ENCODE measurements around the gene GRAMD1B.
"Not testable (repeated sequence)": the region's sequence is repeated elsewhere in the genome, so short reads cannot be mapped to it uniquely, and the experiment has no call there.

GRAMD1B gene

DNA sequence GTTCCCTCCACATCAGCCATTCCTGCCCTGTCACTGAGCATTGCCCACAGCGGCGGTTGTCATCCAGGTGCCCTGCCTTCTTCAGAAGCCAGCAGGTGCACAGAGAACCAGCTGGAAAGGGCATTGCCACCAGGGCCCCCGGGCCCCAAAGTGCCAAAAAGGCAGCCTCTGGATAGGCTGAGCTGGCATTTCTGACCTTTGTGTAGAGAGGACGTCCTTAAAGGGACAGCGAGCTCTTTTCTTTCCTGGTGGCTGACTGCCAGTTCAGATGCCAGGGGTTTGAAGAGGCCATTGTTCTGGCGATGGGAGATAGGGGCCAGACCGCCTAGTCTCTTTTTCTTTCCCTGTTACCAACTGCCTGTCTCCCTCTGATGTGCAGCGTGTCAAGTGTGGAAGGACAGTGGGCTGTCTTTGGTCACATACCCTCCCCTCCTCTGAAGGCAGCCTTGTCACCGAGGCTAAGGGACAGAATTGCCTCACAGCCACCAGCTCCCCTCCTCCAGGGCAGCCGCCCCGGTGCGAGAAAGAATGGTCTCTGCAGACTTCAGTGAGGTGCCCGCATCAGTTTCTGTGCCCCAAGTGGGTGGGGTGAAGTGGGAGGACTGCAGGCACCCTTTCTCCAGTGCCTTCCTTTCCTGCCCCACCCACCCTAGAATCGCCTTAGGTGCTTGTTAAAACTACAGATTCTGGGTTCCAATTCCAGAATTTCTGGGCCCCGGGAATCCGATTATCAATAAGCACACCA, 114.7 kb downstream of the GRAMD1B start:
- DNase-seq = no peak

DNA sequence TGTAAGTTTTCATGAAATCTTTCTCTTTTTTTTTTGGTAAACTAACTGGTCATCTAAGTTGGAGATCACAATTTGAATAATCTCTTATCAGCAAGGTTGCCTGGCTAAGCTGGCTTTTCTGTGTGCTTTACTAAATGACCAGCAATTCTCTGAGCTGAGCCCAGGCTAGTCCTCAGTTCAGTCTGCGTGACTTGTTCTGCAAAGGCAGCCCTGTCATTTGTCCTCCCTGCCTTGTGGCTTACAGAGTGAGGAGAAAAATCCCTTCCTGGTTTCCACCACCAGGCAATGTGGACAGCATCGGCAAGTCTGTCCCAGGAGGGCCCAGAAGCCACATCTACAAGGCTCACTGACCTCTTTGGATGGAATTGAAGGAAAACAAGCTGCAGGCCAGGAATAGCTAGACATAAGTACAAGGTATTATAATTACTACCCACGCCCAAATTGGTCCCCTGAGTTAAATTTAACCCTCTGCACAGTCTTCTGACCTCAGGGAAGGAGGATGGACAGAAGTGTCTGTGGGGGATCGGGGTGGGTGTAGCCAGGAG, 115.7 kb downstream of the GRAMD1B start:
- no peak for DNase-seq

DNA sequence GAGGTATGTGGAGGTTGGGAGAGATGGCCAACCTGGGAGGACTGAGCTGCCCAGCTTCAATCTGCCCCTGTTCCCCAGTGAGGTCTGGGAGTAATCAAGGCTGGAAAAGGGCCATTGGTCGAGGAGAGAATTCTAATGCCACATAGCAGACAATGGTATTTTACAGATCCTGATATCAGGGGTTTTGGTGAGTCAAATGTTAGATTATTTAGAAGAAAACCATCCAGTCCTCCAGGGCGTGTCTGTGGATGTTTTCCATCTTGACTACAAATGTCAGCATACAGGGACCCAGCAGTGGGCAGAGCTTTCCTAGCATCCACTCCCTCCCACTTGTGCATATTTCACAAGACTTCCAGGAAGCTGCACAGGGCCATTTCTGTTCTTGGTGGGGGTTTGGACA, 116.4 kb downstream of the GRAMD1B start:
- no peak for DNase-seq

DNA sequence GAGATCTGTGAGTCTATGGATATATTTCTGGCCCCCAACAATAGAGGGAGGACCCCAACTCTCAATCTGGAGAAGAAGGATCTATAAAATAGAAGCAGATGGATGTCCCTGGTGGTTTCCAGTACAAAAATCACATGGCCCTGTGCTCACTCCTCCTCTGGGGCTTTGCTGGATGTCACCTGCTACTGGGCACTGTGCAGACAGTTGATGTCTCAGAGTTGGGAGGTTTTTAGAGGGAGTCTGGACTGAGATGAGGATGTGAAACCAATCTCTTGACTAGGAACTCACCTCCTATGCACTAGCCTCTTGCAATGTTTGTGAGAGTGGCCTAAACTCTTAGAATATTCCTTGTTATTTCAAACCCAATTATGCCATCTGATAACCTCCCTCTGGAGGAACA, 117.1 kb downstream of the GRAMD1B start:
- no peak for DNase-seq

DNA sequence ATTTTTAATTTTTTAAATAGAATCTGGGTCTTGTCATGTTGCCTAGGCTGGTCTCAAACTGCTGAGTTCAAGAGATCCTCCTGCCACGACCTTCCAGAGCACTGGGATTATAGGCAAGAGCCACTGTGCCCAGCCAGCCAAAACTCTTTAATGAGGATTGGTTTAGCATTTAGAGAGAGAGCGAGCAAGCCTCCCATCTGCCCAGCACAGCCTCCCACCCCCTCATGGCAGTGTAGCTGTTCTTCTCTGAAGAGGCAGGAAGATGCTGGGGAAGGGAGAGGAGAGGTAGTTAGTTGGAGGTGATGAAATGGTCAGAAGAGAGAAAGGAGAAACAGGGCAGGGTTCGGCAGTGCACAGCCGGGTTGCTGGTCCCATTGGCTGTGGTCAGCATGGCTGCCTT, 118.7 kb downstream of the GRAMD1B start:
- no peak for DNase-seq

DNA sequence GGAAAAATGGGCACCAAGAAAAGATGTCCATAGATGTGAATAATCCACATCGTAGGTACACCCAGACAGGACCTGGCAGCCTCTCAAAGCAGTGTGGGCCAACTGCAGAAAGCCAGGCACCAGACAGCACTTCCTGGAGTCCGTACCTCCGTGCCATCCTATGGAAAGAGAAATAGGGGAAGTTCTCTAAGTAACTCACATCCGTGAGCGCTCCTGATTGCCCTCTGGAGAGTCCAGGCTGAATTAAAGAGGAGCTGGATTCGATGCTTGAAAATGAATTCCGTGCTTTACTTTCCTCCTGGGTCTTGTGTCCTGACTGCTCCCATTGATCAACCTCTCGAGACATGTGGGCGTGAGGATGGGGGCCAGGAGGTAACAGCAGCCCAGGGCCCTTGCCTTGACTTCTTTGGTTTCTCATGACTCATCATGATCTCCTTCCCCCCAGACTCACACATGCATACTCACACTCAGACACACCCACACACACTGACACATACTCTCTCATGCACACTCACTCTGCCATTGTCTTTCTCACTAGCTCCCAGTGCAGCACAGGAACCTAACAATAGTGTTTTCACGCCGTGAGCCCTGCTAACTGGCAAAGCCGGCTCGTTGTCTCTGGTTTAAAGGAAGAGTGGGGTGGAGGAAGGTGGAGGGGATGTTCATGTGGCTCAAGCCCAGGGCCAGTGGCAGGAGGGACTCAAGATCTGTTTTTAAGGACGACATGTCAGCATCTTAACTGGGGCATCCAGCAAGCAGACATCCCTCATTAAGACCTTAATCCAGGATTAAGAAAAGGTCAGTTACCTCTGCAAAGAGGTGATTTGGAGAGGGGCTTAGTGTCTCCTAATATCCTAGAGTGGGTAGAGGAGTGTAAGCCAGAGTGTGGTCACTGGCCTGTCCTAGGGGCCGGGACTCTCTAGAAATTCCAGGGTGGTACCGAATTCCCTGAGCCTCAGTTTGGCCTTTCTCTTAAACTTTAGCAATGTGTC, 120.2 kb downstream of the GRAMD1B start:
- no peak for DNase-seq

DNA sequence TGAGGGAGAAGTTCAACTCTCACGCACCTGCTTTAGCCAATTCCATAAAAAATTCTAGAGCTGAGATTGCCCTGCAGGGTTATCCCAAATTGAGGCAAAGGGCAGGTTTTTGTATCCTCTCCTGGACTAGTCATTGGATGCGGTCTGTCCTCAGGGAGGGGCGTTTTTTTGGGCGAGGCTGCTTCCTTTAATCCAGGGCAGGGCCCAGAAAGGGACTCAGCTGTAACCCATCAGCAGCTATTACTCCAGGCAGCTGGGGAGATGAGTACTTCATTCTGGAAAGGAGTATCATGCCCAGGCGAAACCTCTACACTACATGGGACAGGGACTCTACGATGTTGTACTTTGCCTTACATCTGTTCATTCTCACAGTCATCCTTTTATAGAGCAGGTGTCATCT, 121.0 kb downstream of the GRAMD1B start:
- no peak for DNase-seq

DNA sequence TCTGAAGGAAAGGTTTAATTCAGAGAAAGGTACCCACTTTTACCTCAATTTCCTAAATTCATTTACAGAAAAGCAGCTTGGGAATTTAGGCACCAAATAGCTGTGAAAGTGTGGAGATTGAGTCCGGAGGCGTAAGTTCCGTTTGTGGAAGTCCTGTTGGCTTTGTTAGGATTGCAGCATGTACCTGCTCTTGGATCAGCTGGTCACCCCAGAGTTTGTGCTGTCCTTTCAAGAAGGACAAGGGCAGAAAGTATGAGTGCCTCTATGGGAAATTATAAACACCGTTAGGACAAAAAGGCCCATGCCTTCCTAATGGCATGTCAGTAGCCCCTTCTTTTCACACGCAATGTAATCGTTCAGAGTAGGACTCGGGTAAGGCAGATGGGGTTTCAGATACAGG, 126.6 kb downstream of the GRAMD1B start:
- DNase-seq = no peak

DNA sequence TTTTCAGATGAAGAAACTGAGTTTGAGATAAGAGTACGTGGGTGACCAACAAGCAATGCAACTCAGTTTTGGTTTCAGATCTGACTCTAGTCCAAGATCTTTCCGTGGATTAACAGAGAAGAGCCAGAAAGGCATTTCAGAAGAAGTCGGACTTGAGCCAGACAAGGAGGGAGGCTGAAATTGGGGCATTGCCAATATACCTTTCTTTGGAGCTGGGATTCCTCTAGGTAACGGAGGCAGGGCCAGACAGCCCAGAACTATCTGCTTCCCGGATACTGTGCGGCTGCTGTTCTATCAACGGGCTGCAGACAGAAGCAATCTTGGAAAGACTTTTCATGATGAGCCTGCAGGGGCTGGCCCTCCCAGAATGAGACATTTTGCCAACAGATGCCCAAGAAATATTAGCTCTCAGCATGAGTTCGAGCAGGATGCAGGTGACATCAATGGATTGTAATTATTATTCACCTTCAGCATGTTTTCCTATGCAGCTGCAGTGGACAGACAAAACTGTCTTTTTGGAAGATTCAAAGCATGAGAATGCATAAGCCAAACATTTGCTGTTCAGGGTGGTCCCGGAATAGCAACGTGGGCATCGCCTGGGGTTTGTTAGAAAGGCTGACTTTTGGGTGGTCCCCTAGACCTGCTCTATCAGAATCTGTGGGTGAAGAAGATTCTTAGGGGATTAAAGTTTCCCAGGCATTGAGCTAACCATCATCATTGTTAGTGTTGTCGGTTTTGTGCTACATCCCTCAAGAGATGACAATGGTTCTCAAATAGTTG, 128.7 kb downstream of the GRAMD1B start:
- DNase-seq = no peak

DNA sequence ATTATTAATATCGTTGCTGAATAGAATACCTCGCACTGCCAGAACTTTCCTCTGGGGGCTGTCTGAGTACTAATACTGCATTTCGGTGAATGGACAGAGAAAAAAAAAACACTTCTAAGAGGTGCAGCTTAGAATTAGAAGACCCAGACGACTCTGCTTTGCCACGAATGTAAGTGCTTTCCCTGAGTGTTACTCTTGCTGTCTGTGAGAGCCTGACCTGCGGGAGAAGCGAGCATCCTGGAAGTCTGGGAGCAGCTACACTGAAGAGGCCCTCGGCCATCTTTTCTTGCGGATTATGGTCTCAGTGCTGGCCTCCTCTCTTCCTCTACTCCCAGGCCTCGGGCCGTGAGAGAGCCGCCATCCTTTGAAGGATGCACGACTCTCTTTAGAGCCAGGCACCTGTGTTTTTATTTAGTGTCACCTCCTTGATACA, 129.5 kb downstream of the GRAMD1B start:
- DNase-seq = no peak

DNA sequence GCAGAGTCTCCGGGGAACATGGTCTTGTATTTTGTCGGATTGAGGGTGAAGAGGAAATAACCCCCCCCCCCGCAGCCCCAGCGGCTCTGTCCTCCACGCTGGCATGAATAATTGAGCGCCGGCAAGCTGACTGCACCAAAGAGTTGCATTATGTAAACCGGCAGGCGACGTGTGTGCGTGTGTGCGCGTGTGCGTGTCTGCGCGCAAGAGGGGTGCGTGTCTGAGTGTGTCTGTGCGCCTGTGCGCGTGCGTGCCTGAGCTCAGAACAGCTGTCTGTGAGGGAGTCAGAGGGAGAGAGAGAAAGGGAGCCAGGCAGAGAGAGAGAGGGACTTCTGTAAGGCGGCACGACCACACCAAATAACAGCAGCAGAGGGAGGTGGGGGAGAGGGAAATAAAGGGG, 129.9 kb downstream of the GRAMD1B start:
- no peak for DNase-seq

DNA sequence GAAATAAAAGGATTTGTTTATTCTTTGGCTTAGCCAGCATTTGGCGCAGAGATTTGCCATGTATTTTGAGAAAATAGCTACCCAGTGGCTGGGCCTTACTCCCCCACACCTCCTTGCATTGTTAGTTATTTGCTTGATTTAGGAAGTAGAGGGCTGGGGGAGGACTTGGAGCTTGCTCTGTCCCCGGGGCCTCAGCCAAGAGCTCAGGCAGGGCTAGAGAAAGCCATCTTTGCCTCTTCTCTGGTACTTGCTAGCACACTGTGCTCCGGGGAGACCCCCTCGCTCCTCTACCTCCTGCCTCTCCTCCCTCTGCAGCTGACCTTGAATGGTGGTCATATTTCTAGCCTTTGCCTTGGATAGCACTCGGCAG, 131.3 kb downstream of the GRAMD1B start:
- no peak for DNase-seq

DNA sequence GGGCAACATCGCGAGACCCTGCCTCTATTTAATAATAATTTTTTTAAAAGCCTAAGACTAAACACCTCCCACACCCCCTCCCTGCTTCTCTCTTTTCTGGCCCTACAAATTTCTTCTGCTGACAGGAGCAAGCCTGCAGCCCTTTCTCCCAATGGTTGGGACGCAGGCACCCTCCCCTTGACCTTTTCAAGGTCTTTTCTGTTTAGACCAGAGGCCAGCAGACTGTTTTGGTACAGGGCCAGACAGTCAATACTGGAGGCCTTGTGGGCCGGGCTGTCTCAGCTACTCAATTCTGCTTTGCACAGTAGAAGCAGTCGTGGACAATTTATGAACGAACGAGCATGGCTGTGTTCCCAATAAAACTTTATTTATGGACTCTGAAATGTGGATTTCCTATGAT, 132.1 kb downstream of the GRAMD1B start:
- no peak for DNase-seq

DNA sequence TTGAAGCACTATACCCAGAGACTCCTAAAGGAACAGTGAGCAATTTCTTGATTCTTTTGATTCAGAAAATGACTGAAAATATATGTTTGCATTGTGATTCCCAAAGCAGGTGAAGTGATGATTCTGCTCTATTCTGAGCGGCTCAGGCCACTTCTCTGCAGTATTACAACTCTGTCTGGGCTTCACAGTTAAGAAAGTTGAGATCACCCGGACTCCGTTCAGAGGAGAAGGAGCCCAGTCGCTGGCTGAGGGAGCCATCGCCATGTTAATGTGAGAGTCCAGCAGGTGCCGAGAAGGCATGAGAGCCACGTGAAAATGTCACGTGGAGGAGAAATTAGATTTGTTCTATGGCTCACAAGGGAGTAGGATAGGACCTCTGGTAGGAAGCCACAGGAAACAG, 132.8 kb downstream of the GRAMD1B start:
- no peak for DNase-seq

DNA sequence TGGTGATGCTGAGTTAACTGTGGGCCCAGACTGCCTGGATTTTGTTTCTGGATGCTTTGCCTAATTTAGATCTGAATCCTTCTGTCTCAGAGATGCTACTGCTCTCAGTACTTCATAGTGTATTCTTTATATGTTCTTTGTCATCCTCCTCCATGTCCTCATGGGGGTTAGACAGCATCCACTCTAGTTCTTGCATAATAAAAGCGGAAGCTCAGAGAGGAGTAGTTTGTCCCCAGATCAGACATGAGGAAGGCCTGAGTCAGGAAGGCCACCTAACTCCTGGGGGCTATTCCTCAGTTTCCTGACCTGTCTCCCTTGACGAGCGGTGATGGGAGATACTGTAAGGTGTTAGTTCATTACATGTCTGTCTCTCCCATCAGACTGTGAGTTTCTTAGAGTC, 134.2 kb downstream of the GRAMD1B start:
- no peak for DNase-seq

DNA sequence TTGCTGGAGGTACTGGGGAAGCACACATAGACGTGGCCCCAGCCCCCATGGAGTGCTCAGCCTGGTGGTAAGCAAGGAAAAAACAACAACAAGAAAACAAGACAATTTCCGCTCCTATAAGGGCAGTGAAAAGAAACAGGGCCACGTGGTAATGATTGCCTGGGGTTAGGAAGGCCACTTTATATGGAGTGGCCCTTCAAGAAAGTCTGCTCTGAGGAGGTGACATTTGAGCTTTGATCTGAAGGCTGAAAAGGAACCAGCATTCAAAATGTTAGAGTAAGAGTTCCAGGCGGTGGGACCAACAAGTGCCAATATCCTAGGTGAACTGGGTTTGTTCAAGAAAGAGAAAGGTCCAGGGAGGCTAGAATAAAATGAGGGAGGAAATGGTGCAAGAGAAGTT, 136.8 kb downstream of the GRAMD1B start:
- DNase-seq = no peak

DNA sequence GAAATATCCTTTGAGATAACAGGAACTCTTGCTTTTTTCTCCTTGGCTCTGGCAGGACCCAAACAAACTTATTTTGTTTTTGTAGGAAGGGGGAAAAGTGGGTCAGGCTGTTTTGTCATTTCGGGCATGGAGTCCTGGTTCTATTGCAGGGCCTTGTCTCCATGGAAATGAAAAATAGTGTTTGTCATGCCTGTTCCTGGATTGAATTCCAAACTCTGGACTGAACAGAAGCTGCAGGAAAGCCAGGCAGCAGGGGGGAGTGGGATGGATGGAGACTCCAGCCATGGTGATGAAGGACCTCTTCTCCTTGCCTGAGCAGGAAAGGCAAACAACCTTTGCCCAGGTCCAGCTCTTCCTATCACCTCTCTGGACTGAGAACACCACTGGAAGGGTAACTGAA, 137.4 kb downstream of the GRAMD1B start:
- DNase-seq = no peak

DNA sequence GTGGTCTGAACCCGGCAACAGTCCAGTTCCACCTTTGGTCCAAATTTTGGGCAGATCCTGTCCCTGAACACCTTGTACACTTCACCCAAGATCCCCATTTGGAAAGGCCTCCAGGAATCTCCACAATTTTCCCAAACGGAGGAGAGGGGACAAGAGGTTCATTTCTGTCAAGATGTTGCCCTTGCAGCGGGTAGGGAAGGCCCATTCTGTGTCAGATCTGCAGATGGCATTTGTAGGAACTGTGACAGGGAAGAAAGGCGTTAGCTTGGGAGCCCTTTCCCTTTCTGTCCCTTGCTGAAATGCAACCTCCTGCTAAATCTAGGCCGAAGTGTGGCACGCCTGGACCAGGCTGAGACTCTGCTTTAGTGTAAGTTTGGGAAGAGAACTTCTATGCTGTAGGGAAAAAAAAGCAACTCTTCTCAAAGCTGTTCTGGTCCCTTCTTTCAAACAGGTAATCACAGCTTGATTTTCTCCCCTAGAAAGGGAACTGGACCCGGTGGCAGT, 138.3 kb downstream of the GRAMD1B start:
- DNase-seq = no peak

DNA sequence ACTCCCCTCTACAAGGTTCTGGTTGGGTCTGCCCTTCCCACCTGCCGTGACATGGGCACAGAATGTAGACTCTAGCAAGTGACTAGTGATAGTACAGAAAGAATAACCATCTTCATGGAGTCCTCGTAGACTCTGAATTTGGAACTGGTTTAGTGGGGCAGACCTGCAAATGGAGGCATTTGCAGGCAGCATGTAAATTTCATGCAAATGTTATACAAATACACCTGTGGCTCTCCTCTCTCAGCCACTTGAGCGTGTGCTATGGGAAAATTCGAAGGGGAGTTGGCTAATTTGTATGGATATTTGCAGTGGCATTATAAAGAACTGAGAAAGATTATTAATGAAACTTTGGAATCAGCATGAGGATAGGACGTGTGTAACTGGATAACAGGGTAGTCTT, 139.3 kb downstream of the GRAMD1B start:
- DNase-seq = no peak

DNA sequence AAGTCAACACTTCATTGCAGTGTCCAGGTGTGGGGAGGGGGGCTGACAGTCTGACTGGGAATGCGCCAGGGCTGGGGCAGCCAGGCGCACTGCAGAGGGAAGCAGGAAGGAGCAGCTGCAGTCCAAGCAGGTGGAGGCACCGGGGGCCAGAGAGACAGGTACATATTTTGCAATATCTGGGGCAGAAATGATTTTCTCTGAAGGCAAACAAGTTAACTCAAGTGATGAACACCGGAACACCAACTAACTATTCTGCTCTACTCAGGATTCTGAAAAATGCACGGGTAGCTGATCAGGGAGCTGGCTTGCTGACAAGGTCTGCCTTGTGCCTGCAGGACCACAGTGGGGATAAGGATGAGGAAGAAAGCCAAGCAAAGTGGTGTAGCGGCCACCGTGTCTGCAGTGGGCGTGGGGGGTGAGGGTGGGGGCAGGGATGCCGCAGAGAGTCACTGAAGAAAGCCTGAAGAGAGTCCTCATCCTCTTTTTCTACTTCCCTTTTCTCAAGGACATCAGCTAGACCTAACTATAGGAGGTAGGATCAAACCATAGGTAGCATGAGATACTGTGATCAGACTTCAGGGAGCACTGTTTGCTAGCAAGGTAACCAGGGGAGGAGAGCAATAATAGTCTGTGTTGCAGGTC, 141.0 kb downstream of the GRAMD1B start:
- DNase-seq = no peak

DNA sequence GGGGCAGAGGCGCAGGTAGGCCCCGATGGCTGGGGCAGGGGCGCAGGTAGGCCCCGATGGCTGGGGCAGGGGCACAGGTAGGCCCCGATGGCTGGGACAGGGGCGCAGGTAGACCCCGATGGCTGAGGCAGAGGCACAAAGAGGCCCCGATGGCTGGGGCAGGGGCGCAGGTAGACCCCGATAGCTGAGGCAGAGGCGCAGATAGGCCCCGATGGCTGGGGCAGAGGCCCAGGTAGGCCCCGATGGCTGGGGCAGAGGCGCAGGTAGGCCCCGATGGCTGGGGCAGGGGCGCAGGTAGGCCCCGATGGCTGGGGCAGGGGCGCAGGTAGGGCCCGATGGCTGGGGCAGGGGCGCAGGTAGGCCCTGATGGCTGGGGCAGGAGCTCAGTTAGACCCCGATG, 142.7 kb downstream of the GRAMD1B start:
- not testable (repeated sequence) for DNase-seq

DNA sequence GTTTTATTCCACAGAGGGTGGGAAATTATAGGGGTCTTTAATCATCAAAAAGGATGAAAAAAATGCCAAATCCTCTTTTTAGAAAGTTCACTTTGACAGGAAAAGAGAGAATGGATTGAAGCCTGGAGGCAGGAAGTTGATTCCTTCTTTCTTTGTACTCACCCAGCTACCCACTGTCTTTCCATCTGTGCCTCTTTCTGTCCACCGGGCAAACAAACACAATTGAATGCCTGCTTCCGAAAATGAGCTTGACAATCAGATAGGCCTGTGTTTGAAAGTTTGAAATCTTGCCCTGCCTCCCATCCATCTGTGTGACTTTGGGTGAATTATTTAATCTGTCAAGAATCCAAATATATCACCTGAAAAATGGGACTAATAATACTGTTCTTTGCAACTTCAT, 143.2 kb downstream of the GRAMD1B start:
- no peak for DNase-seq

Data from NCI-H1694 (cell line).